ENCODE data around the gene SRRM4.

Gene SRRM4

DNA sequence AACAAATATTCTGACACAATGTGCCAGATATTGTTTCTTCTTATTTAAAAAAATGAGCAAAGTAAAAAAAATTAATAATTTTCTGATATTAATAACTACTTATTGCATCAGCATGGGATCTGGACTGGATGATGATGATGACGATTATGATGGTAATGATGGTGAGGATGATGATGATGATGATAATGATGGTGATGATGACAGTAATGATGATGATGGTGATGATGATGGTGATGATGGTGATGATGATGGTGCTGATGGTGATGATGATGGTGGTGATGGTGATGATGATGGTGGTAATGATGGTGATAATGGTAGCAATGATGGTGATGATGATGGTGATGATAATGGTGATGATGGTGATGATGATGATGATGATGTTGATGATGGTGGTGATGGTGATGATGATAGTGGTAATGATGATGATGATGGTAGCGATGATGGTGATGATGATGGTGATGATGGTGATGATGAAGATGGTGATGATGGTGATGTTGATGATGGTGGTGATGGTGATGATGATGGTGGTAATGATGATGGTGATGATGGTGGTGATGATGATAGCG is 94.0 kb downstream of the SRRM4 start:
- Histone ChIP-seq H3K36me3 (ENCODE audit: insufficient read depth, low read length) (no peaks in the 10 kb centered on the region), H3K4me1 (ENCODE audit: control insufficient read depth, insufficient read depth, low read length) (no peaks in the 10 kb centered on the region), H3K27me3 (ENCODE audit: control insufficient read depth, insufficient read depth, low read length) (no peaks in the 10 kb centered on the region), H3K9me3 (replicated peaks; ENCODE audit: low read length) (peaks cover 10% of the 10 kb centered on the region), H3K4me2 (ENCODE audit: low read length) (no peak overlapping the region), H3K4me3 (ENCODE audit: low read length) (no peak overlapping the region), H3K9ac (ENCODE audit: low read depth, low read length) (no peak overlapping the region)

DNA sequence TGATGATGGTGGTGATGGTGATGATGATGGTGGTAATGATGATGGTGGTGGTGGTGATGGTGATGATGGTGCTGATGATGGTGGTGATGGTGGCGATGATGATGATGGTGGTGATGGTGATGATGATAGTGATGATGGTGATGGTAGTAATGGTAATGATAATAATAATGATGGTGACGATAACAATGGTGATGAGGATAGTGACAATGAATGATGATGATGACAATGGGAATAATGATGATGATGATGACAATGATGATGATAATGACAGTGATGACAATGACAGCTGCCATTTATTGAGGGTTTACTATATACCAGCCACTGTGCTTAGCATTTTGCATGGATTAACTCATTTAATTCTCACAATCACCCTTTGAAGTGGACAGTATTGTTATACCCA is 94.6 kb downstream of the SRRM4 start:
- no peaks in the 10 kb centered on the region for H3K36me3 ChIP-seq (ENCODE audit: insufficient read depth, low read length)
- H3K9ac ChIP-seq (ENCODE audit: low read depth, low read length): no peak overlapping the region
- no peak overlapping the region for H3K4me3 ChIP-seq (ENCODE audit: low read length)
- no peak overlapping the region for H3K4me2 ChIP-seq (ENCODE audit: low read length)
- no peaks in the 10 kb centered on the region for H3K27me3 ChIP-seq (ENCODE audit: control insufficient read depth, insufficient read depth, low read length)
- no peaks in the 10 kb centered on the region for H3K4me1 ChIP-seq (ENCODE audit: control insufficient read depth, insufficient read depth, low read length)
- H3K9me3 ChIP-seq (replicated peaks; ENCODE audit: low read length): peaks cover 10% of the 10 kb centered on the region

DNA sequence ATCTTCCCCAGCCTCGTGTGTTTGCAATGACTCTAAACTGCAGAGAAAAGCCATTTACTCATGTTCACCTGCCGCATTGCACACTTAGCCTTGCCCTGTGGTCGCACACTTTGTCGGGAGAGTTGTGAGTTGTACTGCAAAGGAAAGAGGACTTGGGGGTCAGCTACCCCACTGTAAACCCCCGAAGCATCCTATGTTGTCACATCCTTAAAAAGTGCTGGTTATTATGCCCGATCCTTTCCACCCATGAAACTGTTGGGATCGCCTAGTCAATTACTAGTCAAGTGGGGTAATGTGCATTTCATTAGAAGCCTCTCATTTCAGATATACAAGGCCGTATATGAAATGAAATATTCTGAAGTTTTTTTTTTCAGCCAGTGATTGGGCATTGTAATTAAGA is 98.2 kb downstream of the SRRM4 start:
- Histone ChIP-seq H3K9me3 (replicated peaks; ENCODE audit: low read length) (peaks cover 5% of the 10 kb centered on the region), H3K4me3 (ENCODE audit: low read length) (no peak overlapping the region), H3K4me2 (ENCODE audit: low read length) (no peak overlapping the region), H3K4me1 (ENCODE audit: control insufficient read depth, insufficient read depth, low read length) (no peaks in the 10 kb centered on the region), H3K9ac (ENCODE audit: low read depth, low read length) (no peak overlapping the region), H3K27me3 (ENCODE audit: control insufficient read depth, insufficient read depth, low read length) (no peaks in the 10 kb centered on the region), H3K36me3 (ENCODE audit: insufficient read depth, low read length) (no peaks in the 10 kb centered on the region)

DNA sequence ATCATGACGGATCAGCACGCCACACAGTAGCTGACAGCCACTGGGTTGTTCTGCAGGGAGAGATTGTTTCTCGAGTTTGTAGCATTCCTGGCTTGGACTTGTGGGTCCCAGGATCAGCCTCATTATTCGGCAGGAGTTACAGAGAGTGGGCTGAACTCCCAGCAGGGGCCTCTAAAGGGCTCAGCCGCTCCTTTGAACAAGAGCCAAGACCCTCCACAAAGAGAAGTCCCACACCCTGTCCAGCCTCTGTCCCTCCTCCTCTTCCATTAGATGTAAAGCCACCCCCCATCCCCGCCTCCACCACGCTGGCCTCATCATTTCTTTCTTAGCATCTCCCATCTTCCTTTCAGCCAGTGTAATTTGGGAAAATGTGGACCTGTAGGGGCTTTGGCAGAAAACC is 100.7 kb downstream of the SRRM4 start:
- H3K36me3 ChIP-seq (ENCODE audit: insufficient read depth, low read length): no peaks in the 10 kb centered on the region
- H3K9me3 ChIP-seq (replicated peaks; ENCODE audit: low read length): peaks cover 9% of the 10 kb centered on the region
- no peaks in the 10 kb centered on the region for H3K4me1 ChIP-seq (ENCODE audit: control insufficient read depth, insufficient read depth, low read length)
- no peak overlapping the region for H3K9ac ChIP-seq (ENCODE audit: low read depth, low read length)
- H3K4me3 ChIP-seq (ENCODE audit: low read length): no peak overlapping the region
- no peak overlapping the region for H3K4me2 ChIP-seq (ENCODE audit: low read length)
- no peaks in the 10 kb centered on the region for H3K27me3 ChIP-seq (ENCODE audit: control insufficient read depth, insufficient read depth, low read length)

- Histone ChIP-seq H3K9ac (ENCODE audit: low read depth, low read length) (no peak overlapping the region), H3K4me3 (ENCODE audit: low read length) (no peak overlapping the region), H3K36me3 (ENCODE audit: insufficient read depth, low read length) (no peaks in the 10 kb centered on the region), H3K4me2 (ENCODE audit: low read length) (no peak overlapping the region), H3K9me3 (replicated peaks; ENCODE audit: low read length) (peaks cover 9% of the 10 kb centered on the region), H3K27me3 (ENCODE audit: control insufficient read depth, insufficient read depth, low read length) (no peaks in the 10 kb centered on the region), H3K4me1 (ENCODE audit: control insufficient read depth, insufficient read depth, low read length) (no peaks in the 10 kb centered on the region)
Measured at GRCh38 chr12:119082496-119082895, 101.2 kb downstream of the SRRM4 start.

DNA sequence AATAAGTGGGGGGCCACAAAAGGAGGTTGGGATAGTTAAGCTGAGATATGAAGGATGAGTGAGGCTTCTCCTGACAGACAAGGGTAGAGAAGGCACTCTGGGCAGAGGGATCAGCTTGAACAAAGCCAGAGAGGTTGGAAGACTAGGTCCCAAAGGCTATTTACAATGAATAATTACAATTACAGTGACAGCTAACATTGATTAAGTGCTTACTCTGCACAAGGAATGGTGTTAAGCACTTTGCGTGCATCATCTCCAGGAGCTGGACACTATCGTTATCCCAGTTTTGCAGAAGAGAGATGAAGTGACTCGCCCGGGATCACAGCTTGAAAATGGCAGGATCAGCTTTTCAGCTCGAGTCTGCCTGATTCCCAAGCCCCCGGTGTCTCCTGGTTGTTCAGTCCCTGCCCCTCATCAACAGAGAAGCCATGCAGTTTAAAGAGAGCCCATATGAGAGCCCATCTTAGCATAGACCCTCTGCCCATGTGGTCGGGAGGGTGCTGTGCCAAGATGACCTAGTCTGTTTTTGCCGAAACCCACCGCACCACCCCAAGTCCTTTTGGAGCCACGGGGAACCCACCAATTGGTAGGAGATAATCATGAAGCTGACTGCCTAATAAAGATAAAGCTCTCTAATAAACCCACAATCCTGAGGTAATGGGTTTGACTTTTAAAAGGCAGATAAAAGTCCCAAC is 107.5 kb downstream of the SRRM4 start:
- no peaks in the 10 kb centered on the region for H3K27me3 ChIP-seq (ENCODE audit: control insufficient read depth, insufficient read depth, low read length)
- H3K36me3 ChIP-seq (ENCODE audit: insufficient read depth, low read length): no peaks in the 10 kb centered on the region
- H3K4me2 ChIP-seq (ENCODE audit: low read length): no peak overlapping the region
- H3K4me3 ChIP-seq (ENCODE audit: low read length): no peak overlapping the region
- no peak overlapping the region for H3K9ac ChIP-seq (ENCODE audit: low read depth, low read length)
- peaks cover 11% of the 10 kb centered on the region for H3K9me3 ChIP-seq (replicated peaks; ENCODE audit: low read length)
- no peaks in the 10 kb centered on the region for H3K4me1 ChIP-seq (ENCODE audit: control insufficient read depth, insufficient read depth, low read length)

GRCh38 chr12:119089380-119090013 is 108.2 kb downstream of the SRRM4 start:
- no peak overlapping the region for H3K9ac ChIP-seq (ENCODE audit: low read depth, low read length)
- no peaks in the 10 kb centered on the region for H3K36me3 ChIP-seq (ENCODE audit: insufficient read depth, low read length)
- H3K4me1 ChIP-seq (ENCODE audit: control insufficient read depth, insufficient read depth, low read length): no peaks in the 10 kb centered on the region
- H3K4me3 ChIP-seq (ENCODE audit: low read length): no peak overlapping the region
- H3K4me2 ChIP-seq (ENCODE audit: low read length): no peak overlapping the region
- H3K9me3 ChIP-seq (replicated peaks; ENCODE audit: low read length): peaks cover 11% of the 10 kb centered on the region
- no peaks in the 10 kb centered on the region for H3K27me3 ChIP-seq (ENCODE audit: control insufficient read depth, insufficient read depth, low read length)

DNA sequence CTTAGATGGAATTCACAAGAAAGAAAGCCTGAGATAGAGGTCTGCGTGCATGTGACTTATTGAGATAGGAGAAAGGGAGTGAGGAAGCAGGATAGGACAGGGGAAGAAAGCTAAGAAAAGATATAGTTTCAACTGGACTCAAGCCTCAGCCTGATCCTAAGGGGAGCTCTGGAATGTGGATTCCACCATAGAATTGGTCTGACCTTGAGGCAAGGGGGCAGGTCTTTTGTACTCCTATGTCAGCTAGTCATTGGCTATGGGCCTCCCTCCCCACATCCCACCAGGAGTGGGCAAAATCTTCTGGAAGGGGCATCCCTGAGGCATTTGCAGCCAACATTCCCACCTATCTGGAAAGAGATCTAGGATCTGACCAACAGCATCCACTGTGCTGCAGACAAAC is 108.9 kb downstream of the SRRM4 start:
- H3K9ac ChIP-seq (ENCODE audit: low read depth, low read length): no peak overlapping the region
- no peaks in the 10 kb centered on the region for H3K4me1 ChIP-seq (ENCODE audit: control insufficient read depth, insufficient read depth, low read length)
- H3K9me3 ChIP-seq (replicated peaks; ENCODE audit: low read length): peaks cover 11% of the 10 kb centered on the region
- H3K36me3 ChIP-seq (ENCODE audit: insufficient read depth, low read length): no peaks in the 10 kb centered on the region
- no peaks in the 10 kb centered on the region for H3K27me3 ChIP-seq (ENCODE audit: control insufficient read depth, insufficient read depth, low read length)
- H3K4me2 ChIP-seq (ENCODE audit: low read length): no peak overlapping the region
- H3K4me3 ChIP-seq (ENCODE audit: low read length): no peak overlapping the region

GRCh38 chr12:119090865-119091264 is 109.5 kb downstream of the SRRM4 start:
- peaks cover 11% of the 10 kb centered on the region for H3K9me3 ChIP-seq (replicated peaks; ENCODE audit: low read length)
- H3K4me1 ChIP-seq (ENCODE audit: control insufficient read depth, insufficient read depth, low read length): no peaks in the 10 kb centered on the region
- no peaks in the 10 kb centered on the region for H3K36me3 ChIP-seq (ENCODE audit: insufficient read depth, low read length)
- H3K9ac ChIP-seq (ENCODE audit: low read depth, low read length): no peak overlapping the region
- H3K4me3 ChIP-seq (ENCODE audit: low read length): no peak overlapping the region
- no peaks in the 10 kb centered on the region for H3K27me3 ChIP-seq (ENCODE audit: control insufficient read depth, insufficient read depth, low read length)
- no peak overlapping the region for H3K4me2 ChIP-seq (ENCODE audit: low read length)

DNA sequence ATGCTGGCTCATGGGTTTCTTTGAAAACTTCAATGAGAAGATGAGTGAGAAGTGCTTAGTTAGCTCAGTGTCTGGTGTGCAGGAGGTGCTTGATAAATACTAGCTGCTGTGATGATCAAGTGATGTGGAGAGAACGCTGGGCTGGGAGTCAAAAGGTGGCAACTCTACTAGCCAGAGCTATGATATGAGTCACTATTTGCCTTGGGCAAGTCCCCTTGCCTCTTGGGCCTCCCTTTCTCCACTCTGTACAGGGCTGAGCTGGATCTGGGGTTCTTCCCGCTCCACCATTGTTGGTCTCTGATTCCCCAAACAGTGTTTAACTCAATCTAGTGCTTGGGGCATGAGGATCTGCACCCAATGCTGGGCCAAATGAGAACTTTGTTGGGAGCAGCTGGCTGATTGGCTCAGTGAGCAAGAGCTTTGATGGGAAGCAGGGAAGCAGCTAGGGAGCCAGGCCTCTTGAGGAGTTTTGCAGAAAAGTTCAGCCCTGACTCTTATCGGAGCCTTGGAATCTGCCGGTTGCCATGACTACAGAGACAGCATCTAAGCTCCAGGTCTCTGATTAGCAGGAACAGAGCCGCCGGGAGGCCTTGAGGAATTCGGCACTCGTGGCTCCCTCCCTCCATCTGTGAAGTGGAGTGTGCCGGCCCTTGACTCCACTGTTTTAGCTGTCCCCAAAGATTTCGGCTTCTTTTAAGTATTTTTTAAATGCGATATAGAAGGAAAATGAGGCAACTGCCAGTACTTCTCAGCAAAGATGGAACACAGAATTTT is 115.3 kb downstream of the SRRM4 start:
- Histone ChIP-seq H3K4me1 (ENCODE audit: control insufficient read depth, insufficient read depth, low read length) (no peaks in the 10 kb centered on the region), H3K9me3 (replicated peaks; ENCODE audit: low read length) (peaks cover 5% of the 10 kb centered on the region), H3K9ac (ENCODE audit: low read depth, low read length) (no peak overlapping the region), H3K4me3 (ENCODE audit: low read length) (no peak overlapping the region), H3K4me2 (ENCODE audit: low read length) (no peak overlapping the region), H3K36me3 (ENCODE audit: insufficient read depth, low read length) (no peaks in the 10 kb centered on the region), H3K27me3 (ENCODE audit: control insufficient read depth, insufficient read depth, low read length) (no peaks in the 10 kb centered on the region)

DNA sequence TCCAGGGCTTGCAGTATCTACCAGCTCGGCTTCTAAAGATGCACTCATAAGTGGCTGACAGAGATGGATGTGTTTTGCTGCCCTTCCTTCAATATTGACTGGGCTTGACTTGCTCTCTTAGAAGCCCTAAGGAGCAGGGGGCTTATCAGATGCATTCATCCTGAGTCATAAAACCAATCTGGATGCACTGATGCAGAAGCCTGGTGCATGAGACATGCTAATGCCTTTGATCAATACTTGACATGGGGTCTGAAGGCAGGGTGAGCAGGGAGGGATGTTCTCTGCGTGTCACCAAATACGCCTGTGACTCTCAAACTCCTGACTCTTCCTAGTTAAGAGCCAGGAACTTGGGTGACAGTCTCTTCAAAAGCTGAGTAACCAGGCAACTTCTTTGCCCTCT is 119.6 kb downstream of the SRRM4 start:
- no peaks in the 10 kb centered on the region for H3K4me1 ChIP-seq (ENCODE audit: control insufficient read depth, insufficient read depth, low read length)
- peaks cover 5% of the 10 kb centered on the region for H3K9me3 ChIP-seq (replicated peaks; ENCODE audit: low read length)

More for the DNA sequence above, 119.6 kb downstream of the SRRM4 start:
- Histone ChIP-seq H3K4me2 (ENCODE audit: low read length) (no peak overlapping the region), H3K27me3 (ENCODE audit: control insufficient read depth, insufficient read depth, low read length) (no peaks in the 10 kb centered on the region), H3K9ac (ENCODE audit: low read depth, low read length) (no peak overlapping the region), H3K4me3 (ENCODE audit: low read length) (no peak overlapping the region), H3K36me3 (ENCODE audit: insufficient read depth, low read length) (no peaks in the 10 kb centered on the region)
